ENCODE results near the gene FOXL3.

Gene FOXL3

DNA sequence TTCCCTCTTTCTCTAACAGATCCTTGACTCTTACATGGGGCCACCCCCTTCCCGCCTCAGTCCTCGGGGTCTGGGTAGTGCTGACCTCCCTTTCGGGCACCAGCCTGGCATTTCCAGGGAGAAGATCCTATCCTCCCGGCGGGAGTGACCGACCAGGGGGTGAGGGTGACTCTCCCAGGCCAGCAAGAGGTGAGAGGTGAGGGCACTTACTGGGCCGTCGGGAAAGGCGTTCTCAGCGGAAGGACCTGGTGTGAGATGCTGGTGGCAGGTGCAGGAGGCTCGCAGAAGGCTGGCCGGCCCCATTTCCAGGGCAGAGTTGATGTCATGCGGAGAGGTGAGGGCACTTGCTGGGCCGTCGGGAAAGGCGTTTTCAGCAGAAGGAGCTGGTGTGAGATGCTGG is 4.2 kb upstream of the FOXL3 start:
- no peaks in the 10 kb centered on the region for H3K9me3 ChIP-seq (ENCODE audit: insufficient read depth, low read length, severe bottlenecking)
- H2AFZ ChIP-seq (ENCODE audit: low read depth, low read length), result no peak overlapping the region
- no peaks in the 10 kb centered on the region for H3K36me3 ChIP-seq (ENCODE audit: insufficient read depth, low read length)
- no peak overlapping the region for H3K4me2 ChIP-seq (ENCODE audit: insufficient read depth, low read length)
- H3K4me1 ChIP-seq (ENCODE audit: insufficient read depth, low read length), result no peaks in the 10 kb centered on the region
- H3K79me2 ChIP-seq (ENCODE audit: insufficient read depth, low read length), result no peaks in the 10 kb centered on the region
- no peak for DNase-seq
- no peak overlapping the region for H3K27ac ChIP-seq (ENCODE audit: low read length)
- no peaks in the 10 kb centered on the region for H3K27me3 ChIP-seq (ENCODE audit: insufficient read depth, low read length, poor library complexity)
- H3K4me3 ChIP-seq (ENCODE audit: low read depth in 1 of 2, low read length in 2 of 2), result no peak overlapping the region
- no peak for TF ChIP-seq EZH2 (IDR thresholded peaks at IDR 0.05; ENCODE audit: borderline replicate concordance, low read depth, low read length, severe bottlenecking)
- TF ChIP-seq, protein P1, sequence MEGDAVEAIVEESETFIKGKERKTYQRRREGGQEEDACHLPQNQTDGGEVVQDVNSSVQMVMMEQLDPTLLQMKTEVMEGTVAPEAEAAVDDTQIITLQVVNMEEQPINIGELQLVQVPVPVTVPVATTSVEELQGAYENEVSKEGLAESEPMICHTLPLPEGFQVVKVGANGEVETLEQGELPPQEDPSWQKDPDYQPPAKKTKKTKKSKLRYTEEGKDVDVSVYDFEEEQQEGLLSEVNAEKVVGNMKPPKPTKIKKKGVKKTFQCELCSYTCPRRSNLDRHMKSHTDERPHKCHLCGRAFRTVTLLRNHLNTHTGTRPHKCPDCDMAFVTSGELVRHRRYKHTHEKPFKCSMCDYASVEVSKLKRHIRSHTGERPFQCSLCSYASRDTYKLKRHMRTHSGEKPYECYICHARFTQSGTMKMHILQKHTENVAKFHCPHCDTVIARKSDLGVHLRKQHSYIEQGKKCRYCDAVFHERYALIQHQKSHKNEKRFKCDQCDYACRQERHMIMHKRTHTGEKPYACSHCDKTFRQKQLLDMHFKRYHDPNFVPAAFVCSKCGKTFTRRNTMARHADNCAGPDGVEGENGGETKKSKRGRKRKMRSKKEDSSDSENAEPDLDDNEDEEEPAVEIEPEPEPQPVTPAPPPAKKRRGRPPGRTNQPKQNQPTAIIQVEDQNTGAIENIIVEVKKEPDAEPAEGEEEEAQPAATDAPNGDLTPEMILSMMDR (IDR thresholded peaks at IDR 0.05; ENCODE audit: borderline replicate concordance, extremely low read depth, low read length, poor library complexity, severe bottlenecking), result no peak
- no peak overlapping the region for H3K9ac ChIP-seq (ENCODE audit: low read depth, low read length)
- H4K20me1 ChIP-seq (ENCODE audit: insufficient read depth, low read length), result no peaks in the 10 kb centered on the region
- no peak for ATAC-seq (ENCODE audit: insufficient read depth, low read depth)

- ATAC-seq (ENCODE audit: insufficient read depth, low read depth) (no peak), DNase-seq (no peak)
- Histone ChIP-seq H3K4me3 (ENCODE audit: low read depth in 1 of 2, low read length in 2 of 2) (no peak overlapping the region), H3K79me2 (ENCODE audit: insufficient read depth, low read length) (no peaks in the 10 kb centered on the region), H2AFZ (ENCODE audit: low read depth, low read length) (no peak overlapping the region), H4K20me1 (ENCODE audit: insufficient read depth, low read length) (no peaks in the 10 kb centered on the region), H3K9ac (ENCODE audit: low read depth, low read length) (no peak overlapping the region), H3K4me2 (ENCODE audit: insufficient read depth, low read length) (no peak overlapping the region), H3K9me3 (ENCODE audit: insufficient read depth, low read length, severe bottlenecking) (no peaks in the 10 kb centered on the region), H3K27me3 (ENCODE audit: insufficient read depth, low read length, poor library complexity) (no peaks in the 10 kb centered on the region), H3K4me1 (ENCODE audit: insufficient read depth, low read length) (no peaks in the 10 kb centered on the region), H3K27ac (ENCODE audit: low read length) (no peak overlapping the region), H3K36me3 (ENCODE audit: insufficient read depth, low read length) (no peaks in the 10 kb centered on the region)
- TF ChIP-seq, protein P1 (IDR thresholded peaks at IDR 0.05; ENCODE audit: borderline replicate concordance, extremely low read depth, low read length, poor library complexity, severe bottlenecking), result no peak
- no peak for TF ChIP-seq EZH2 (IDR thresholded peaks at IDR 0.05; ENCODE audit: borderline replicate concordance, low read depth, low read length, severe bottlenecking)
Observed at GRCh38 chr7:286266-286665, 3.7 kb upstream of the FOXL3 start.

DNA sequence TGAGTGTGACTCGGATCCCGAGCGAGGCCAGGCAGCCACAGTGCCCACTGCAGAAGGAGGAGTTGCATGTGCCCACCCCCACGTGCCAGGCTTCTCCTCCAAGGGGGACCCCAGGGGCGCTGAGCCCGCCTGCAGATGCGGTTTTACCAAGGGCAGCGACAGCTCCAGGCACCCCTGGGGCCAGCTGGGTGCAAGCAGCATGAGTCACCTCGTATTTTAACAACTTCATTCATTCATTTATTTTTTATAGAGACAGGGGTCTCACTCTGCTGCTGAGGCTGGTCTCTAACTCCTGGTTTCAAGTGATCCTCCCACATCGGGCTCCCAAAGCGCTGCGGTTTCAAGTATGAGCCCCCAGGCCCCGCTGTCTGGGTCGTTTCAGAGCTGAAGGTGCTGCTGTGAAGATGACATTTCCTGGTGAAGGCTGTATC is 1.3 kb upstream of the FOXL3 start:
- Histone ChIP-seq H3K9me3 (ENCODE audit: insufficient read depth, low read length, severe bottlenecking) (no peaks in the 10 kb centered on the region), H3K27me3 (ENCODE audit: insufficient read depth, low read length, poor library complexity) (no peaks in the 10 kb centered on the region), H3K4me2 (ENCODE audit: insufficient read depth, low read length) (no peak overlapping the region), H3K79me2 (ENCODE audit: insufficient read depth, low read length) (no peaks in the 10 kb centered on the region), H3K4me1 (ENCODE audit: insufficient read depth, low read length) (no peaks in the 10 kb centered on the region), H3K27ac (ENCODE audit: low read length) (no peak overlapping the region), H4K20me1 (ENCODE audit: insufficient read depth, low read length) (no peaks in the 10 kb centered on the region), H3K36me3 (ENCODE audit: insufficient read depth, low read length) (no peaks in the 10 kb centered on the region), H2AFZ (ENCODE audit: low read depth, low read length) (no peak overlapping the region), H3K9ac (ENCODE audit: low read depth, low read length) (no peak overlapping the region), H3K4me3 (ENCODE audit: low read depth in 1 of 2, low read length in 2 of 2) (no peak overlapping the region)
- ATAC-seq (ENCODE audit: insufficient read depth, low read depth) (no peak), DNase-seq (no peak)
- no peak for TF ChIP-seq EZH2 (IDR thresholded peaks at IDR 0.05; ENCODE audit: borderline replicate concordance, low read depth, low read length, severe bottlenecking)
- TF ChIP-seq, protein P1 (IDR thresholded peaks at IDR 0.05; ENCODE audit: borderline replicate concordance, extremely low read depth, low read length, poor library complexity, severe bottlenecking), result no peak

- DNase-seq (no peak), ATAC-seq (ENCODE audit: insufficient read depth, low read depth) (no peak)
- H3K36me3 ChIP-seq (ENCODE audit: insufficient read depth, low read length), result no peaks in the 10 kb centered on the region
- H3K9me3 ChIP-seq (ENCODE audit: insufficient read depth, low read length, severe bottlenecking), result no peaks in the 10 kb centered on the region
- H3K4me1 ChIP-seq (ENCODE audit: insufficient read depth, low read length), result no peaks in the 10 kb centered on the region
- no peaks in the 10 kb centered on the region for H3K79me2 ChIP-seq (ENCODE audit: insufficient read depth, low read length)
- no peak overlapping the region for H3K4me3 ChIP-seq (ENCODE audit: low read depth in 1 of 2, low read length in 2 of 2)
- no peak overlapping the region for H3K9ac ChIP-seq (ENCODE audit: low read depth, low read length)
- H3K27me3 ChIP-seq (ENCODE audit: insufficient read depth, low read length, poor library complexity), result no peaks in the 10 kb centered on the region
- H4K20me1 ChIP-seq (ENCODE audit: insufficient read depth, low read length), result no peaks in the 10 kb centered on the region
- H3K27ac ChIP-seq (ENCODE audit: low read length), result no peak overlapping the region
- no peak for TF ChIP-seq EZH2 (IDR thresholded peaks at IDR 0.05; ENCODE audit: borderline replicate concordance, low read depth, low read length, severe bottlenecking)
- H3K4me2 ChIP-seq (ENCODE audit: insufficient read depth, low read length), result no peak overlapping the region
- H2AFZ ChIP-seq (ENCODE audit: low read depth, low read length), result no peak overlapping the region
Observed at GRCh38 chr7:289209-289755, 688 bp upstream of the FOXL3 start.
